OCI-LY3 (cell line): Measurements from ENCODE around the gene ITGA7.

Experiments used
- H2AFZ ChIP-seq: fragments of 200-600, 300-600 bp; shearing (Covaris generic); 2 replicates; pipeline ENCODE4 v1.6.0; 2014; ENCODE audit warnings: antibody characterized with exemption, low read depth, low read length
- H3K27ac ChIP-seq: fragments of 200-600, 300-600 bp; sonication (generic); 2 replicates; pipeline ENCODE4 v1.5.1; 2014; ENCODE audit warnings: mild to moderate bottlenecking, low read length, moderate library complexity, mixed read lengths
- H3K27me3 ChIP-seq: fragments of 200-600, 300-600 bp; sonication (generic); 2 replicates; pipeline ENCODE4 v1.6.1; 2014; ENCODE audit warnings: low read depth, low read length, mixed read lengths
- H3K36me3 ChIP-seq: fragments of 200-600, 300-600 bp; sonication (generic); replicated peaks from 2 replicates; pipeline ENCODE3; 2014; ENCODE audit warnings: low read depth, low read length, mixed read lengths
- H3K4me1 ChIP-seq: fragments of 300-600, 200-600 bp; sonication (generic); 2 replicates; pipeline ENCODE4 v1.6.1; 2014; ENCODE audit warnings: low read length, mixed read lengths
- H3K4me2 ChIP-seq: fragments of 200-600, 300-600 bp; sonication (generic); 2 replicates; pipeline ENCODE4 v1.6.1; 2014; ENCODE audit warnings: low read length, mixed read lengths
- H3K4me3 ChIP-seq: fragments of 300-600, 200-600 bp; sonication (generic); 2 replicates; pipeline ENCODE4 v1.5.1; 2014; ENCODE audit warnings: antibody characterized with exemption, mild to moderate bottlenecking, low read length, moderate library complexity
- H3K79me2 ChIP-seq: fragments of 300-600, 200-600 bp; shearing (Covaris generic); 2 replicates; pipeline ENCODE4 v1.6.1; 2014; ENCODE audit warnings: mild to moderate bottlenecking, low read length, mixed read lengths
- H3K9ac ChIP-seq: fragments of 300-600, 200-600 bp; shearing (Covaris generic); 2 replicates; pipeline ENCODE4 v1.6.0; 2014; ENCODE audit warnings: mild to moderate bottlenecking, low read length, moderate library complexity
- H3K9me3 ChIP-seq: fragments of 200-600, 300-600 bp; shearing (Covaris generic); 2 replicates; pipeline ENCODE4 v1.6.1; 2014; ENCODE audit warnings: low read length, mixed read lengths; ENCODE audit not compliant: insufficient read depth
- H4K20me1 ChIP-seq: fragments of 200-600, 300-600 bp; sonication (generic); 2 replicates; pipeline ENCODE4 v1.6.1; 2016; ENCODE audit warnings: low read length, mixed read lengths; ENCODE audit not compliant: insufficient read depth
- EZH2phosphoT487 ChIP-seq: fragments of 200-600 bp; shearing (Covaris generic); IDR thresholded peaks from 2 replicates; pipeline ENCODE4 v1.6.1; 2018; ENCODE audit warnings: antibody characterized with exemption, mixed run types, low read depth
- TF ChIP-seq, protein P1 (sequence below): fragments of 200-600, 300-600 bp; sonication (generic); IDR thresholded peaks from 2 replicates; pipeline ENCODE4 v1.5.1; 2014; ENCODE audit warnings: antibody characterized with exemption, low read length, low read depth

ITGA7 gene

DNA sequence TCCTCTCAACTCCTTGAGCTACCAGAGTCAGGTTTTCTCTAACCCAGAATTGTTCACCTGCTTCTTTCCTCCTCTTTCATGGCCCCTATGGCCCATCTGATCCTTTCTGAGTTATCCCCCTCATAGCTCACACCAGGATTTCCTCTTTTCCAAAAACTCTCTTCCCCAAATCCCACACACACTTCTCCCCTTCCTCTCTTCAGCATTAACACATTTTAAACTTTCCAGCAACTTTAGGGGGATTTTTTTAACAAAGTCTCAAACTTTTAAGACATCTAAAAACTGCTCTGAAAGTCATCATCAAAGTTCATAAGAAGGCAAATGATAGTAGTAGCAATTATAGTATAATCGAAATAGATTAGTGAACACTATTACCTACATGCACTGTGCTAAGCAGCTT is 63.1 kb downstream of the ITGA7 start:
- no peak overlapping the region for H3K4me2 ChIP-seq
- no peaks in the 10 kb centered on the region for H3K27me3 ChIP-seq
- H3K4me1 ChIP-seq: peaks cover 29% of the 10 kb centered on the region
- no peaks in the 10 kb centered on the region for H3K79me2 ChIP-seq
- no peak overlapping the region for H3K27ac ChIP-seq
- no peaks in the 10 kb centered on the region for H3K36me3 ChIP-seq
- H3K9ac ChIP-seq: no peak overlapping the region
- 0 out of 2 replicates have a peak, but pooled peaks cover 2% of the 10 kb centered on the region for H3K9me3 ChIP-seq
- no peak overlapping the region for H3K4me3 ChIP-seq
- H2AFZ ChIP-seq: no peak overlapping the region
- H4K20me1 ChIP-seq: no peaks in the 10 kb centered on the region
- TF ChIP-seq, protein P1, sequence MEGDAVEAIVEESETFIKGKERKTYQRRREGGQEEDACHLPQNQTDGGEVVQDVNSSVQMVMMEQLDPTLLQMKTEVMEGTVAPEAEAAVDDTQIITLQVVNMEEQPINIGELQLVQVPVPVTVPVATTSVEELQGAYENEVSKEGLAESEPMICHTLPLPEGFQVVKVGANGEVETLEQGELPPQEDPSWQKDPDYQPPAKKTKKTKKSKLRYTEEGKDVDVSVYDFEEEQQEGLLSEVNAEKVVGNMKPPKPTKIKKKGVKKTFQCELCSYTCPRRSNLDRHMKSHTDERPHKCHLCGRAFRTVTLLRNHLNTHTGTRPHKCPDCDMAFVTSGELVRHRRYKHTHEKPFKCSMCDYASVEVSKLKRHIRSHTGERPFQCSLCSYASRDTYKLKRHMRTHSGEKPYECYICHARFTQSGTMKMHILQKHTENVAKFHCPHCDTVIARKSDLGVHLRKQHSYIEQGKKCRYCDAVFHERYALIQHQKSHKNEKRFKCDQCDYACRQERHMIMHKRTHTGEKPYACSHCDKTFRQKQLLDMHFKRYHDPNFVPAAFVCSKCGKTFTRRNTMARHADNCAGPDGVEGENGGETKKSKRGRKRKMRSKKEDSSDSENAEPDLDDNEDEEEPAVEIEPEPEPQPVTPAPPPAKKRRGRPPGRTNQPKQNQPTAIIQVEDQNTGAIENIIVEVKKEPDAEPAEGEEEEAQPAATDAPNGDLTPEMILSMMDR: no peak
- TF ChIP-seq EZH2phosphoT487: no peak

DNA sequence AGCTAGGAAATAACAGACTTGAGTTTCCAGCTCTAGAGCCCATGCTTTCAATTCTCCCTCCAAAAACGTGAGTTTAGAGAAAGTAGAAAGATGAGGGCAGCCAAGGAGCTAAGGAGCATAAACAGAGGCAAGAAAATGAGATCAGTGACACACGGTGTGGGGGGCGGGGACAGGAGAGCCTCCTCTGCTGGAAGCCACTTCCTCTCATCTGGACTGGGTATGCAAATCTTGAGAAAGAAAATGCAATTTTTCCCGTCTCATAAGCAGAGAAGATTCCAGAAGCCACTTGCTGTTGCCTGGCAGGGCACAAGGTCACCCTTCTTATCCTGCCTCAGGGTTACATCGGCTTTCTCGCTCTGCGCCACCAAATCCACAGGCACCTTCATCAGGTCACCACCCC is 65.0 kb downstream of the ITGA7 start:
- H3K9ac ChIP-seq: no peak overlapping the region
- TF ChIP-seq EZH2phosphoT487: no peak
- TF ChIP-seq, protein P1: no peak
- H3K4me2 ChIP-seq: peak overlapping the region; percentile 74
- H3K79me2 ChIP-seq: no peaks in the 10 kb centered on the region
- H3K4me1 ChIP-seq: peaks cover 29% of the 10 kb centered on the region
- H4K20me1 ChIP-seq: no peaks in the 10 kb centered on the region
- H3K4me3 ChIP-seq: peak overlapping the region; percentile 43; the same call in 1 of the 2 replicates
- no peaks in the 10 kb centered on the region for H3K9me3 ChIP-seq
- no peaks in the 10 kb centered on the region for H3K36me3 ChIP-seq
- H3K27me3 ChIP-seq: peaks cover 8% of the 10 kb centered on the region; the same call in 1 of the 2 replicates
- H2AFZ ChIP-seq: no peak overlapping the region
- H3K27ac ChIP-seq: peak overlapping the region; percentile 54

DNA sequence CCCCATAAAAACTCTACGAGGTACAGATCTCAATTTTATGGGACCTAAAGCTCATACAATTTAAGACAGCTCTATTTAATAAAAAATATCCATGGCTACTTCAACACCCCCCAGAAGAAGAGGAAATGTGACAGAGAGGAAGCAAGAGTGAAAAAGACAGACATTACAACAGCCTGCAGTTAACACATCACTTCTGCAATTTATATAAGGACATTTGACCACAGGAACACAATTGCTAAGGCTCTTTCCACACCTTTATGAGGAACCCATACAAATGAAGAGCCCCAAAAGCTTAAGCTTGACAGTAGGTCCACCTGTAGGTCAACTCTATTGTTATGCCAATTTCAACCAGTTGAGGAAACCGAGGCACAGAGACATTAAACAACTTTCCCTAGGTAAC is 65.4 kb downstream of the ITGA7 start:
- no peak overlapping the region for H3K9ac ChIP-seq

DNA sequence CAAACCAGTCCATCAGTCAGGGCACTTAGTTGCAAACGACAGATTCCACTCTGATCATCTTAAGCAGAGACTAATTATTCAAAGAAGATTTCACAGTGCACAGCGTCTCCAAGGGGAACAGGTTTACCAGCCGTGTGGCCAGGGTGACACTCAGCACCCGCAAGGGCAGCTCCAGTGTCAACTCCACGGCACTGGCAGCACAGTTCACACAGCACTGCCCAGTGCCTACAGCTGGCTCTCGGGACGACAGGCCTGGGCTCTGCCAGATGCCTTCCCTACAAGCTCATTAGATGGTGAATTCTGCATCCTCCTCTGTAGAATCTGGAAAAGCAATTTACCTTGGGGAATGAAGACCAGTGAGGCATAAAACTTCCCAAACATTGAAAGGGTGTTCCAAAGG is 66.1 kb downstream of the ITGA7 start:
- no peak for TF ChIP-seq EZH2phosphoT487
- TF ChIP-seq, protein P1: no peak
- Histone ChIP-seq H4K20me1 (no peaks in the 10 kb centered on the region), H3K4me1 (peaks cover 25% of the 10 kb centered on the region), H3K9me3 (no peaks in the 10 kb centered on the region), H3K27me3 (peaks cover 8% of the 10 kb centered on the region; the same call in 1 of the 2 replicates), H2AFZ (no peak overlapping the region), H3K4me3 (peak overlapping the region; percentile 8; the same call in 1 of the 2 replicates), H3K79me2 (no peaks in the 10 kb centered on the region), H3K4me2 (peak overlapping the region; percentile 74), H3K9ac (no peak overlapping the region), H3K36me3 (no peaks in the 10 kb centered on the region), H3K27ac (no peak overlapping the region)

More for the DNA sequence above, 65.4 kb downstream of the ITGA7 start:
- Histone ChIP-seq H3K36me3 (no peaks in the 10 kb centered on the region), H3K27ac (peak overlapping the region; percentile 54), H3K4me2 (peak overlapping the region; percentile 74), H3K79me2 (no peaks in the 10 kb centered on the region), H4K20me1 (no peaks in the 10 kb centered on the region), H3K4me3 (peak overlapping the region; percentile 43; the same call in 1 of the 2 replicates), H3K4me1 (peaks cover 29% of the 10 kb centered on the region), H3K27me3 (peaks cover 8% of the 10 kb centered on the region; the same call in 1 of the 2 replicates), H3K9me3 (no peaks in the 10 kb centered on the region), H2AFZ (no peak overlapping the region)
- TF ChIP-seq, protein P1: no peak
- no peak for TF ChIP-seq EZH2phosphoT487
